HG03354 (cell line): ENCODE data around the gene GINS3.

Experiments used
- ATAC-seq: cut with Tn5 transposase; IDR thresholded peaks from one replicate; pipeline ENCODE4 v1.9.1; 2021; ENCODE audit warnings: mild to moderate bottlenecking; ENCODE audit not compliant: unreplicated experiment, poor library complexity, severe bottlenecking

Gene GINS3

GRCh38 chr16:58454178-58454577, 61.9 kb downstream of the GINS3 start:
- no peak for ATAC-seq

- no peak for ATAC-seq
These were observed 62.6 kb downstream of the GINS3 start for GRCh38 chr16:58454856-58455255.
